NCI-H345 (cell line): ENCODE measurements around the gene ADAMTS16.

Source experiments
- DNase-seq: peaks from one replicate; lab custom pipeline; 2025; lab: John Stamatoyannopoulos, UW

Gene ADAMTS16

DNA sequence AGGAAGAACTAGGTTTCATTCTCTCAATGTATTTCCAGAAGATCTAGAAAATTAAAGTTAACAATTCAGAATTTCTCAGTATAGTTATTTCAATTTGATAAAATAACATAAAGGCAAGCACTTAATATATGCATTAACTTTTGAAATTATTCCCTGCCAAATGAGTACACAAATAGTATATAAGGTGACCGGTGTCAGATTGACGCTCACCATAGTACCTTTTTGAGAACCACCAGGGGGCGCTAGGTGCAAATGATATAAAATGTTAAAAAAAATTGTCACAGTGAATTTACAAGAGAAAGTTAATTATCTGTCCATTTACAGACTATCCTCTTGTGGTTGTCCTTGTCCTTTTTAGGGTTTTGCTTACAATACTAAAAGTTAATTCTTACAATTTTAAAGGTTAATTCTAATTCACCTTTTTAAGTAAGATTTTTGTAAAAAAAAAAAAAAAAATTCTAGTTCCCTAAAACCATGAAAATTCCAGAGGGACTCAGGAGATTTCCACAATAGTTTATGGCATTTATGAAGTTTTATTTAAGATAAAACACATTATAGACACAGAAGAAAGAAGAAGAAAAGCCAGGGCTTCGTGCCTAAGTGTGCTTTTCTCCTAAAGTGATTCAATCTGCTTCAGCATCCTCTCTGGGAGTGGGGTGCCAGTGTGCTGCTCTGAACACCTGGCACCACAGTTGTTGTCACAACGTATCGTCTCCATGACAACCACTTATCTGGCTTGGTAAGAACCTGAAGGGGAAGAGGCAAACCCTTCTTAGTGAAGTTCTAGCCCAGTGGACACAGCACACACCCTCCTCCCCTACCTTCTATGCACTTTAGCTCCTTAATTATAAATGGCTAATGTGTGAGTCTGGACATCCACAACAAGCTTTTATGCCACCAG lies 1.7 kb downstream of the ADAMTS16 start:
- DNase-seq = peak; percentile 79

DNA sequence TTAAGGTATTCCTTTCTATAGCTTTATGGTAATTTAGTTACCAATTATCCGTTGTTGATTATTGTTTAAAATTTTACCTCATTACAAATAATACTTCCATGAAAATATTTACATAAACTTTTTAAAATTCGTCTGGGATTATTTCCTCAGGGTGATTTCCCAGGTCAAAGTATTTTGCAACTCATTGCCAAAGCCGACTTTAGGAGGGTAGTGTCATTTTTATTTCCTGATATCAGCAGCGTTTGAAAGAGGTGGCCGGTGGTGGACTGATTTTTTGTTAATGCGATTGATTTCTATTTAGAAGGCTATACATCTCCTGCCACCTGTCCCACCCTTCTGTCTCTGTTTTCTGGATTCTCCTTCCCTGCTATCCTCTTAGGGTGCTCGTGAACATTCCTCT lies 4.3 kb downstream of the ADAMTS16 start:
- DNase-seq = no peak

DNA sequence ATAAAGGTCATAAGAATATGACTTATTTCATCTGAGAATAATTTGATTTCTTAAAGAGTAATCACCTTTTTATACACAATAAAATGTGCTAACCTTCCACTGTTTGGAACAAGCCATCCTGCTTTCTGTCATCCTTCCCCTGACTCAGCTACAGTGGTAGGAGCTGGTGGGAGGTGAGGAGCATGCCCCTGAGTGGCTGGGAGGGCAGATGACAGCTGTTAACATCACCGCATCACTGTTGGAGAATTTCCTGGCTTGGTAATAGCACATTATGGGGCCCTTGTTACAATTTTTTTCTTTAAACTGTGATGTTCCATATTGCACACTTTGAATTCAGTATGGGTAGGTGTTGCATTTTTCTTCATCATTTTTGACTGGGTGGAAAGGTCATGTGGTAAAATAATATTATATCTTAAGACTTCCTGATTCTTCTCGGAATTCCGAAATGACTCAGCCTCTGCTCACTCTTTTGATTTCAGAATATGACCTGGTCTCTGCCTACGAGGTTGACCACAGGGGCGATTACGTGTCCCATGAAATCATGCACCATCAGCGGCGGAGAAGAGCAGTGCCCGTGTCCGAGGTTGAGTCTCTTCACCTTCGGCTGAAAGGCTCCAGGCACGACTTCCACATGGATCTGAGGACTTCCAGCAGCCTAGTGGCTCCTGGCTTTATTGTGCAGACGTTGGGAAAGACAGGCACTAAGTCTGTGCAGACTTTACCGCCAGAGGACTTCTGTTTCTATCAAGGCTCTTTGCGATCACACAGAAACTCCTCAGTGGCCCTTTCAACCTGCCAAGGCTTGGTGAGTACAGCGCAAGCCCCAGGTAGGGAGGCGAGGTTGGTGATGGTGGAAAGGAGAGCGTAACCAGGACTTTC lies 5.8 kb downstream of the ADAMTS16 start:
- no peak for DNase-seq

DNA sequence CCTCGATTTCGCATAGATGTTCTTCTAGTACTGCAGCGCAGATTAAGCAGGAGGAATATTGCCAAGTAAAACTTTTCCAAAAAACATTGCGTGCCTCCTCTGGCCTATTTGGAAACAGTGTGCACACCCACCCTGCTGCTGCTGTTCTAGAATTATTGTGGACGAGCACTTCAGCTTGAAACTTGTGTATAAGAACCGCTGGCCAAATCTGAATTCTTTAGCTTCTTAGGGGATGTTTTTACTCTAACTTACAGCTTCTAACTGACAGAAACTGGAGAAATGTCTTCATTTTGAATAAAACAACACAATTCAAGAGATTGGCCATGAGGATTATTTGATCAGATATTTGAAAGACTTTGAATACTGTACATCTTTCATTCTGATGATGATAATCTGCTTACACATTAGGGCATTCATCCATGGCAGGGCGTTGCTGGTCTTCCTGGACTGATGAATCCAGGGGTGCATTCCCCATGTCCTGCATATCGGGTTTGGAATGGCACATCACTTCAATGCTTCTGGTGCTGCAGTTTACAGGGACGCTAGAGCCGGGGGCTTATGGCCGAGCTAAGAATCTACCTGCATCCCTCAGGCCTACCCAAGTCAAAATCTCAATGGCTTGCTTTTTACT lies 6.5 kb downstream of the ADAMTS16 start:
- no peak for DNase-seq

DNA sequence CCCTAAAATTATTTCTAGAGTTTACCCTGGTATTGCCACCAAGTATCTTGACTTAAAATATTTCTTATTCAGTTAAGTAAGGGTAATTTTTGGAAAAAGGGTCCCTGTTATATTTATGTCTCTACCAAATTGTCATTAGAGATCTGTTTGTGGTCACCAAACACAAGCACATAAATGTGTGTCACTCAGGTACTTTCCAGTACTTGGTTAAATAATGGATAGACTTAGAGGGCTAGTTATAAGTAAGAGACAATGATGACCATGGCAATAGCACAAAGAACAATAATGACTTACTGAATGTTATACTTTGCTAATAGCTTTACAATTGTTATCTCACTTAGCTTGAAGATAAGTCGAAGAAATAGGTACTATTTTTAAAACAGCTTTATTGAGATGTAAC lies 9.0 kb downstream of the ADAMTS16 start:
- DNase-seq = no peak

DNA sequence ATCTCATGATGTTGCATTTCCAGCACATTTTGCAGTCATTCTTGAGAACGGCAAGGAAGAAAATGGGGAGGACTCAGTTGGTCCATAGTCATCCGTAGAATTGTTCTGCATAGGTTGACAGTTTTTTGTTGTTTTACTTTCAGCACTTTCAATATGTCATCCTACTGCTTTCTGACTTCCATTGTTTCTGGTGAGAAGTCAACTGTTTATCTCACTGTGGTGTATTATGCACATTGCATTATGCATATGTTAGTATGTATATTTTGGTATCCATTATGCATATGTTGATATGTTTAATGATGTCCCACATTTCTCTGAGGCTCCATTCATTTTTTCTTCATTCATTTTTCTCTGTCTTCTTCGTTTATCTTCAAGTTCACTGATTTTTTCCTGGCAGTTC lies 10.5 kb downstream of the ADAMTS16 start:
- no peak for DNase-seq

DNA sequence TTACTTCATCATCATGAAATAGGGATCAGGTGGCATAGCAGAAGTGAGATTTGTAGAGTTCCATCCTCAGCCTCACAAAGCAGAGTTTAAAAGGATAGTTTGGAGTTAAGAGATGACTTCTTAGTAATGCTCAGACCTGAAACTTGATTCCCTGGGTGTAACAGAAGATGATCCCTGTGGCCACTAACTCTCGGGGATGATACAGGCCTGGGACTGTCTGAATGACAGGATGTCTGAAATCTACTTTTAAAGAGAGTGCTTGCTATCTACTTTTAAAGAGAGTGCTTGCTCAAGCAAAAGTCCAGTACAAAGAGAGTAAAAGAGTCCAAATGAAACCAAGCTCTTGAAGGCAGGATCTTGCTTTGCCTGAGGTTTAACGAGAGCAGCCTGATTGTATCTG lies 14.6 kb downstream of the ADAMTS16 start:
- no peak for DNase-seq

DNA sequence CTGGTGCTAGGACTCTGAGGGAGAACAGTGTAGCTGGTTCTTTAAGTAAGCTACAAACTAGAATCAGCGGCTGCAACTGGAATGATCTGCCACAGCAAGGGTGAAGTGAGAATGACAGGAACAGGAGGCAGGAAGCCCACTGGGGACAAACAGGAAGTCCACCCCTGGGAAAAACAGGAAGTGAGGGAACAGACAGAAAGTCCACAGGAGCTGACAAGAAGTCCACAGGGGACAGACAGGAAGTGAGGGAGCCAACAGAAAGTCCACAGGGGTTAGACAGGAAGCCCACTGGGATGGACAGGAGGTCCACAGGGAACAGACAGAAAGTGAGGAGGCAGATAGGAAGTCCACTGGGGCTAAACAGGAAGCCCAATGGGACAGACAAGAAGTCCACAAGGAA lies 15.5 kb downstream of the ADAMTS16 start:
- DNase-seq = no peak

DNA sequence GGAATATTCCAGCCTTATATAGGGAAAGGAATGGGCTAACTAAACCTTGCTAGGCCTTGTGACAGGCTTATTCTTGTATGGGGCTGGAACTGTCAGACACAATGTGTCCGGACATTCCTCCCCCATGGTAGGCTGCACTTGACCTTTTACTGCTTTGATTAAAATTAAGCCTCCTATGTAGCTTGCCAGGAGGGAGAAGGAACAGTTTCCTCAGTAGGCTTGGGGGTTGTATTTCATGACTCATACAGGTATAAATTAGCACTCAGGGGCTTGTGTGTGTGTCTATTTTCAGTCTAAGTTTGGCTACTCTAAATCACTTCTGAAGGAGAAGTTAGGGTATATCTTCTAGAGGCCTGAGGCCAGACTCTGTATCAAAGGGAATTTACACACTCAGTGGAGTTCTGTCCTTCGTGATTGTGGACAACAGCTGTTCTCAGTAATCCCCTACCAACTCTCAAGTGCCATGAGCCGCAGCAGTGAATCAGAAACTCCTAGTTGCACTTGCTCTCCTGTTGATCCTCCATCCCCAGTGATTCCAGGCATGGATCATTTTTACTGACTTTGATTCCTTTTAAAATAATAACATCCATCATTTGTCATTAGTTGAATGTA lies 16.4 kb downstream of the ADAMTS16 start:
- no peak for DNase-seq

DNA sequence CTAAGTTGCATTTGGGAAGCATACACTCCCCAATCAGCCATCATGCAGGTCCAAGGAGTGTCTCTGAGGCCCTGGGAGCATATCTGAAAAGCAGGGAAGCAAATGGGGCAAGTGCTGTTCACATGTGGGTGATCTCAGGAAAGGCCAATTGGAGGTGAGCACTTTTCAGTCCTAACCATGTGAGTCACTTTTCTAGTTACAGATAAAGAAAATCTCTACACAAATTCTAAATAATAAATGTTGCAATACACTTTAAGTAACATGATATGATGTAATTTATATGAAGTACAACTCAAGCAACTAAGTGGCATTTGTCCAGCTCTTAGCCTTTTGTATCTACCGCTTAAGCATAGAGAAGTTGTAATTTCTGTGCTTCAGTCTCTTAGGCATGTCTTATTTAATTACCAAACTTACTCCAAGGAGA lies 18.4 kb downstream of the ADAMTS16 start:
- DNase-seq = no peak

DNA sequence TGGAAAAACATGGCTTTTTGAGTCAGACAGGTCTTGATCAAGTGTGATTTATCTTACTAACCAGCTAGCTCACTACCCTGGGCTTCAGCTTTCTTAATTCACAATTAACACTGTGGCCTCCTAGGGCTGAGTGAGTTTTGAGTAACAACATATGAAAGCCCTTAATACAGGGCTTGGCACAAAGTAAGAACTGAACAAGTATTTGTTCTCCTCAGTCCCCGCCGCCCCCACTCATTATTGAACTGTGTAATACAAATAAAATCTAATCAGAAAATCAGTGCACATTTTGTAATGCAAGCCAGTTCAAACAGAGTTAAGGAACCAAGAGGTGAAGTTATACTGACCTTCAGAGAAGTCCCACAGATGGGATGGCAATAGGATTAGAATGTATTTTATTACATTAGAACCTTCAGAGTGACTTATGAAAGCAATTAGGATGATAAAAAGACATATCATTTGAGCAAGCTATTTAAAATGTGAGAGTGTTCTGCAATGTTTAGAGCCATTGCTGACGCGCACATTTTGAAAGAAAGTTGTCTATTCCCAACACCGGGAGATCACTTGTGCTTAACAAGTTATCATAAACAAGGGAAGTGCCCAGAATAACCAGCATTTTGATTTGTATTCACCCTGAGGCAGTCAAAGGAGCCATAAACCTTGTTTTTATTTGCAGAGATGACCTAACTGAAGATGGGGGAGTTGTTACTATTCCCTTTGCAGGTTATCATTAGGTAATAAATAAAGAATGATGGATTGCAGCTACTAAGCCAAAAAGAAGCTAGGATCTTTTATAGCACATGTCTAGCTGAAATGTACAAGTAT lies 19.4 kb downstream of the ADAMTS16 start:
- no peak for DNase-seq

DNA sequence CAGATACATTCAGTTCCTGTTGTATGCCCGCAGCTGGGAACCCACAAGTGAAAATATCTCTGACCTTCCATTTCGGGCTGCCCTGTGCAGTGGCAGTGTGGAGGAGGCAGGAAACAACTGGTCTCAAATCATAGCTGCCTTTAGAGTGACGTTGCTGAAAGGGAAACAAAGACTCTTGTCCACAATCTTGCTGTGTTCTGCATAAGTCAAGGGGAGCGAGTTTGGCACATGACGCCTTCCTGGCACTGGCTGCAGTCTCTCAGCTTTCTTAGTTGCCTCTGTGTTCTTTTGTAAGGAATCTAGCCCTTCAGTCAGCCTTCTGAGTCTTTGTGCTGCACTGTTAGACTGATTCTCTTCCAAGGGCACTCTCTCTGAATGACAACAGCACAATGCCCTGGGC lies 24.0 kb downstream of the ADAMTS16 start:
- DNase-seq = no peak

DNA sequence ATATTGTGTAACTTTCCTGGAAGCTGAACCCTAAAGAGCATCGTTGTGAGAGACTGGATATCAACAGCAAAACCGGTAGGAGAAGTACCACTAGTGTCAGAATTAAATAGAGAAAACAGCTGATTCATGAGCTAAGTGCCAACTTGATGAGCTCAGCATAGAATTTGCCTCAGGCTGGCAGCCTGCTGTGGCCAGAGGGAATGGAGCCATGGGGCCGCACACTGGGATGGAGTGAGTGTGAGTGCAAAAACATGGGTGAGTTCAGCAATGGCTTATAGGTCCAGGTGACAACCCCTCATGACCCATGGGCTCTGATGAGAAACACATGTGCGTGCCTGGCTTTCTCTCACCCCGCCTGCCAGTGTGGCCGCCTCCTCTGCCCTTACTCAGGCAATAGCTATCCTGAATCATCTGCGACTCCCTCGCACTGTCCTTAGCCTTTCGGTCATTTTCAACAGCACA lies 25.4 kb downstream of the ADAMTS16 start:
- no peak for DNase-seq

DNA sequence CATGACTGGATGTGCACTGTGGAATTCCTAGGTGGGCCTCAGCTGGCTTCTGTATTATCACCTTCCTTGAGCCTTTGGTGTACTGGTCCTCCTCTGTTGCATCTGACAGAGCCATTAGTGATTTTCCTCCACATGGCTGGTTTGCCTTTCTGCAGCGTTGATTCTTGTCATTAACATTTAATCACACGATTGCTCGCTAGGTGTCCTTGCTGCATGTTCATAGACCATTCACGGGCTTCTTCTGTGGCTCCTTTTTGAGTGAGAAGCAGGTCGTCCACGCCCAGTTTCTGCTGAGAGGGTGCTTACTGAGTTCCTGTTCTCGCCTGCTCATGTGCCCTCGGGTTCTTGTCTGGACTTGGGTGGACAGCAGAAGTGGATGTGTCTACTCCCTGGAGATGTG lies 29.3 kb downstream of the ADAMTS16 start:
- no peak for DNase-seq

DNA sequence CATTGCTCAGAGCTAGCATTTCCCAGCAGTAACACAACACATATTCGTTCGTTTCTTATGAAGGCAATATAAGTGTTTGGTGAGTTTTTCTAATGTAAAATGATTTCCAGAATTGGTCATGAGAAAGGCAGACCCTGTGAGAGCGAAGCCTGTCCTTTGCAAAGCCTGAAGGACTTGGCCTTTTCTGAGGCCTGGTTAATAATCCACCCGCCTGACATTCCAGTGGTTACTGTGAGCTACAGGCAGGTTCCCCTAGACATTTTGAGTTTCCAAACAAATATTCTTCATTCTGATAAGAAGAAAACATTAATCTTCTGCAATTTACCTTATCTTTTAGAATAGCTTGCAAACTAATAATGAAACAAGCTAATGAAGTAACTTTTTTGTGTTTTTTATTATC lies 38.0 kb downstream of the ADAMTS16 start:
- DNase-seq = no peak

DNA sequence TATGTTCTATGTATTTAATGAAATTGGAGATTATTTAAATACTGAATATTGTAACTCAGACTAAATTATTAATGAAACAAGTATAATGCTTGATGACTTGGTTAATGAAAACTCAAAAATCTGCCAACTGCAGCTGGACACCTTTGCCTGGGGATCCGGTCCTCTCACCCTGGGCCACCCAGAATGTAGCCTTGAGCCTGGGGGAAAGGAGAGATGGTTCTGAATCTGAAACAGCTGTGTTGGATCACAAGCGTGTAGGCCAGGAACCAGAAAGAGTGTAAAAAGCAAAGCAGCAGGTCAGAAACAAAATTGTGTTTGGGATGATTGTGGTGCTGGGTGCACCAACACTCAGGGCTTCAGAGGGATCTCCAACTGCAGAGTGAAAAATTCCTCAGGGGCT lies 38.5 kb downstream of the ADAMTS16 start:
- no peak for DNase-seq

DNA sequence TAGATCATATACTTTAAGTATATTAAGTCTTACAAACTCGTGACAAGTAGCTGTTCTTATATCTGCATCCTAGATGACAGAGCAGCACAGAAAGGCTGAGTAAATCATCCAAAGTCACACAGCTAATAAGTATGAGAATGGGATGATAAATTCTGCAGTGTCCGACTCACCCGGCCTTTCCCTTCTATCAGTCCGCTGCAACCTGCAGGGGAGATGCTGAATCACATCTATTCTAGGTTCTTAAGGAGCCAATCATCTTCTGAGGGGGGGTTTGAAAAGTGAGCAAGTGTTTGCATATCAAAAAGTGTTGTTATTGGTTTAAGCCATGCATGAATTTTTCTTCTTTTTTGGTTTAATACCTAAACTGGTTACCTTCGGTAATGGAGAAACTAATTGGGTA lies 38.9 kb downstream of the ADAMTS16 start:
- DNase-seq = no peak

DNA sequence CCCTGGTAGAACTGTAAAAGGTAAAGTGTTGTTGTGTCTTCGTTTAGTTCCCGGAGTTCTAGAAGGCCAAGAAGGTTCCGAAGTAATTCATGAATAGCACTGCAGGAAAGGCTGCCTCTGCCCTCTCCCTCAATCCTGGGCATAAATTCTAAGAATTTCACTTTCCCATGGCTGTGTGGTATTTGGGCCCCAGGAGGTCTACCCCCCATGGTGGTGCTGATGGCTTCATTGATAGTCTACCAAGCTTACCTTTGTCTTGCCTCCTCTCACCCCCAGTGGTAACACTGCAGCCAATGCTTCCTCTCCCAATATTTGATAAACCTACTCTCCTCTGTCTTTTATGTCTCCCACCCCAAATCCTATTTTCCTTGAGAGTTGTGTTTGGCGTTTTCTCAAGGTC lies 39.5 kb downstream of the ADAMTS16 start:
- DNase-seq = no peak

DNA sequence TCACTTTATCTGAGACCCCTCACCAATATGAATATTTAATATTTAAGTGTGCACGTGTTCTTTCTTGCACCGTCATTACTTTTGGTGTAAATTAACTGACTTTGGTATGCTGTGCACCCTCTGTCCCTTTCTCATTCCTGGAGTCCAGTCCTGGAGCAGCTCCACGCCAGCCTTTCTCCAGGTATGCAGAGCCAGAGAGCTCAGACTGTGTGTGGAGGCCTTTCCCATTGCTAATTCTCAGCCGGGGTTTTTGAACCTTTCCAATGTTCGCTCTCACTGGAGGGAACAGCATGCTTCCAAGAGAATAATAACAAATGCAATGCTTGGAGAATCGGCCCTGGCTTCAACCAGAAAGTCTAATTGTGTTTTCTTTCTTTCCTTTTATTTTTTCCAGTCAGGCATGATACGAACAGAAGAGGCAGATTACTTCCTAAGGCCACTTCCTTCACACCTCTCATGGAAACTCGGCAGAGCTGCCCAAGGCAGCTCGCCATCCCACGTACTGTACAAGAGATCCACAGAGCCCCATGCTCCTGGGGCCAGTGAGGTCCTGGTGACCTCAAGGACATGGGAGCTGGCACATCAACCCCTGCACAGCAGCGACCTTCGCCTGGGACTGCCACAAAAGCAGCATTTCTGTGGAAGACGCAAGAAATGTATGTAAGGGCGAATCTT lies 41.7 kb downstream of the ADAMTS16 start:
- DNase-seq = no peak

DNA sequence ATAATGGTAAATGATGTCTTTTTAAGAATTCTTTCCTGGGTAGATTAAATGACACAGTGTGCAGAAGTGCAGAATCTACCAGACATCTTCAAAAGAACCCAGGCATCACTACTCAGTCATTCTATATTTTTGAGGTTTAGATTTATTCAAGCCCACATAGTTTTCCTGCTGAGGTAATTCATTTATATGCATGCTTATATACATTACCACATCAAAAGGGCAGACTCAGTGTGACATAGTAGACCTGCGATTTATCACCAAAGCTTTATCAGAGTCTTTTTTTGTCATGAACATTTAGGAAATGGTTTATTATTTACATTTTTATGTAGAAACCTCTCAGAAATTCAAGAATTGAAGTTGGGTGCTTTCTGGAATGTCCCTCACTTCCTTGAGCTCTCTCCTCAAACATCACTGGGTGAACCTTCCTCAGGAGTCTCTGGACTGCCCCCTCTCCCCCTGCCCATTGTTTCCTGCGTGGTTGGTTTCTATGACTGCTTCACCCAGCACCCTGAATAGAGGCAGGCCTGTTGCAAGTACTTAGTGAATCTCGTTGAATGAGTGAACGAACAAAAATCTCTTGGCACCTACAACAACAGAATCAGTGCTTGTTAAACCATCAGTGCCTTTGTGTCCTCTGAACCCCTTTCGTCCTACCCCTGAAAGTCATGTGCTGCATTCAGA lies 42.5 kb downstream of the ADAMTS16 start:
- DNase-seq = no peak
